ENCODE data around the gene AP2A2. TPM values are rescaled to one million over a fixed set of nuclear protein-coding genes. Genes with fewer than 3 reads are reported as not detected.

AP2A2 gene
- total RNA-seq, 1 experiment from 2014 or later, result 70.6 TPM

DNA sequence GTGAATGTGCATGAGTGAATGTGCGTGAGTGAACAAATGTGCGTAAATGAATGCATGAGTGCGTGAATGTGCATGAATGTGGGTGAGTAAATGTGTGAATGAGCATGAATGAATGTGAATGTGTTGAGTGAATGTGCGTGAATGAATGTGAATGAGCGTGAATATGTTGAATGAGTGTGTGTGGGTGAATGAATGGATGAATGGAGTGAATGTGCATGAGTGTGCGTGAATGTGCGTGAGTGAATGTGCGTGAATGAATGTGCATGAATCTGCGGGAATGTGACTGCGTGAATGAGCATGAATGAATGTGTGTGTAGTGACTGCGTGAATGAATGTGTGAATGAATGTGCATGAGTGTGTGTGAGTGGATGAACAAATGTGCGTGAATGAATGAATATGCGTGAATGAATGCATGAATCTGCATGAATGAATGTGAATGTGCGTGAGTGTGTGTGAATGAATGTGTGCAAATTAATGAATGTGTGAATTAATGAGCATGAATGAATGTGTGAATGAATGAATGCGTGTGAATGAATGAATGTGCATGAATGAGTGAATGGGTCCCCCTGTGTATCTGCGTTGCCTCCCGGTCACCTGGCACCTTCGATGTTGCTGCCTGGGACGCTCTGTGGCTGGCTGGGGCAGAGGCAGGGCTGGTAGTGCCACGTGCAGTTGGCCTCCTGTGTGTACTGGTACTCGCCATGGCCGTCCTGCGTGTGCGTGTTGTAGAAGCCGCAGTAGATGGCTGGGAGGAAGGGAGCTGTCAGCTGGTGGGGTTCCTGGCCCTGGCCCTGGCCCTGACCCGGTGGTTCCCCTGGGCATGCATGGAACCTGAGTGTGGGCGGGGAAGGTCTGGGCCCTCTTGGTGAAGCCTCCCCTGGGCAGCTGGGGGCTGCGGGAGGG is 97.5 kb downstream of the AP2A2 start:
- no peak for TF ChIP-seq CTCF (IDR thresholded peaks at IDR 0.05; ENCODE audit: unreplicated experiment)
- no TSS peak for BruUV-seq (replicated peaks)
- Mint-ChIP-seq H3K27me3 (ENCODE audit: insufficient read depth, unreplicated experiment) (no peaks in the 10 kb centered on the region), H3K27ac (ENCODE audit: low read depth, unreplicated experiment) (no peak overlapping the region), H3K4me1 (ENCODE audit: insufficient read depth, unreplicated experiment) (no peaks in the 10 kb centered on the region), H3K4me3 (ENCODE audit: unreplicated experiment) (no peak overlapping the region), H3K36me3 (ENCODE audit: insufficient read depth, unreplicated experiment) (no peaks in the 10 kb centered on the region), H3K9me3 (ENCODE audit: unreplicated experiment) (peaks cover 3% of the 10 kb centered on the region)
- DNase-seq (ENCODE audit: unreplicated experiment), result no peak
- CTCF ChIA-PET, result no interaction called here
- POLR2A ChIA-PET, result no interaction called here
- intact Hi-C loops (cut with micrococcal nuclease), result no loop called here

GRCh38 chr11:1023811-1024596 is 98.3 kb downstream of the AP2A2 start:
- no peaks in the 10 kb centered on the region for H3K4me1 Mint-ChIP-seq (ENCODE audit: insufficient read depth, unreplicated experiment)
- no peak overlapping the region for H3K4me3 Mint-ChIP-seq (ENCODE audit: unreplicated experiment)
- no peaks in the 10 kb centered on the region for H3K9me3 Mint-ChIP-seq (ENCODE audit: unreplicated experiment)
- no peak for DNase-seq (ENCODE audit: unreplicated experiment)
- no peak overlapping the region for H3K27ac Mint-ChIP-seq (ENCODE audit: low read depth, unreplicated experiment)
- intact Hi-C loops (cut with micrococcal nuclease), result no loop called here
- BruUV-seq (replicated peaks), result no TSS peak
- no peaks in the 10 kb centered on the region for H3K36me3 Mint-ChIP-seq (ENCODE audit: insufficient read depth, unreplicated experiment)
- H3K27me3 Mint-ChIP-seq (ENCODE audit: insufficient read depth, unreplicated experiment), result no peaks in the 10 kb centered on the region
- POLR2A ChIA-PET, result interaction anchor here (1.4 kb wide), 1 partner anchor 9 kb away, joined by 3 read pairs; no protein-coding TSS in a partner anchor
- CTCF ChIA-PET, result interaction anchor here (0.5 kb wide), 1 partner anchor 27 kb away, joined by 3 read pairs; no protein-coding TSS in a partner anchor
- no peak for TF ChIP-seq CTCF (IDR thresholded peaks at IDR 0.05; ENCODE audit: unreplicated experiment)

- Mint-ChIP-seq H3K4me3 (ENCODE audit: unreplicated experiment) (no peak overlapping the region), H3K27ac (ENCODE audit: low read depth, unreplicated experiment) (no peak overlapping the region), H3K4me1 (ENCODE audit: insufficient read depth, unreplicated experiment) (no peaks in the 10 kb centered on the region), H3K27me3 (ENCODE audit: insufficient read depth, unreplicated experiment) (no peaks in the 10 kb centered on the region), H3K36me3 (ENCODE audit: insufficient read depth, unreplicated experiment) (no peaks in the 10 kb centered on the region), H3K9me3 (ENCODE audit: unreplicated experiment) (no peaks in the 10 kb centered on the region)
- TF ChIP-seq CTCF (IDR thresholded peaks at IDR 0.05; ENCODE audit: unreplicated experiment), result no peak
- DNase-seq (ENCODE audit: unreplicated experiment), result no peak
- CTCF ChIA-PET, result interaction anchor here (0.5 kb wide), 1 partner anchor 27 kb away, joined by 3 read pairs; no protein-coding TSS in a partner anchor
- BruUV-seq (replicated peaks), result no TSS peak
- POLR2A ChIA-PET, result interaction anchor here (1.4 kb wide), 1 partner anchor 8 kb away, joined by 3 read pairs; no protein-coding TSS in a partner anchor
- intact Hi-C loops (cut with micrococcal nuclease), result no loop called here
Measured at GRCh38 chr11:1024597-1025409, 99.1 kb downstream of the AP2A2 start.
